Smooth muscle cell (in vitro differentiated cells): ENCODE data around the gene GTF2F1. TPM values are rescaled to one million over a fixed set of nuclear protein-coding genes. Genes with fewer than 3 reads are reported as not detected.

Experiments used
- DNase-seq: peaks from one replicate; lab custom pipeline; 2025; ENCODE audit not compliant: unreplicated experiment; lab: John Stamatoyannopoulos, UW
- H2AFZ ChIP-seq: fragments of 200-600 bp; sonication (generic); 2 replicates; pipeline ENCODE4 v1.6.0; 2016; ENCODE audit warnings: antibody characterized with exemption, low read depth, mild to moderate bottlenecking
- H3F3A ChIP-seq: fragments of 200-600 bp; sonication (generic); 2 replicates; pipeline ENCODE4 v1.6.0; 2017; ENCODE audit warnings: antibody characterized with exemption, low read depth
- H3K27ac ChIP-seq: fragments of 200-600 bp; sonication (generic); 2 replicates; pipeline ENCODE4 v1.5.1; 2016; ENCODE audit warnings: low read depth, mild to moderate bottlenecking
- H3K27me3 ChIP-seq: fragments of 200-600 bp; sonication (generic); 2 replicates; pipeline ENCODE4 v1.6.1; 2016; ENCODE audit warnings: low read depth, mild to moderate bottlenecking
- H3K36me3 ChIP-seq: fragments of 200-600 bp; sonication (generic); 2 replicates; pipeline ENCODE4 v1.5.1; 2016; ENCODE audit warnings: low read depth
- H3K4me1 ChIP-seq: fragments of 200-600 bp; sonication (generic); 2 replicates; pipeline ENCODE4 v1.5.1; 2016; ENCODE audit warnings: low read depth
- H3K4me2 ChIP-seq: fragments of 200-600 bp; sonication (generic); 2 replicates; pipeline ENCODE4 v1.6.0; 2016; ENCODE audit warnings: mild to moderate bottlenecking
- H3K4me3 ChIP-seq: fragments of 200-600 bp; sonication (generic); 2 replicates; pipeline ENCODE4 v1.5.1; 2016; ENCODE audit warnings: mild to moderate bottlenecking
- H3K79me2 ChIP-seq: fragments of 200-600 bp; sonication (generic); 2 replicates; pipeline ENCODE4 v1.6.0; 2016; ENCODE audit warnings: low read depth, mild to moderate bottlenecking
- H3K9ac ChIP-seq: fragments of 200-600 bp; sonication (generic); 2 replicates; pipeline ENCODE4 v1.6.0; 2016; ENCODE audit warnings: low read depth
- H3K9me3 ChIP-seq: fragments of 200-600 bp; sonication (generic); replicated peaks from 2 replicates; pipeline ENCODE4 v1.5.1; 2016; ENCODE audit warnings: low read depth
- H4K20me1 ChIP-seq: fragments of 200-600 bp; sonication (generic); 2 replicates; pipeline ENCODE4 v1.6.0; 2016; ENCODE audit warnings: low read depth
- WGBS: methylation state at CpG from one replicate; pipeline ENCODE4 v1.1.7; 2016; ENCODE audit warnings: low lambda C conversion rate; 5-methylcytosine and 5-hydroxymethylcytosine counted together
- polyA plus RNA-seq: library from polyadenylated mRNA; unstranded; fragments of >200 nt; fragmentation: Nextera tagmentation; extraction: Ambion mirVana; gene quantifications from 2 replicates; pipeline ENCODE4 v1.2.1, GENCODE V29; 2016
- total RNA-seq: library from RNA; depleted of rRNA; stranded (reverse); fragments of >200 nt; gene quantifications from 2 replicates; pipeline ENCODE4 v1.2.3, GENCODE V29; 2014
- TF ChIP-seq, protein P1 (sequence below): fragments of 200-600 bp; sonication (generic); IDR thresholded peaks from 2 replicates; pipeline ENCODE4 v1.5.1; 2017; ENCODE audit warnings: borderline replicate concordance, mild to moderate bottlenecking, antibody characterized with exemption; ENCODE audit not compliant: insufficient read depth, poor library complexity, severe bottlenecking

Gene GTF2F1
- total and polyA plus RNA-seq, 2 experiments from 2014 or later: 34.7 to 65.8 TPM

DNA sequence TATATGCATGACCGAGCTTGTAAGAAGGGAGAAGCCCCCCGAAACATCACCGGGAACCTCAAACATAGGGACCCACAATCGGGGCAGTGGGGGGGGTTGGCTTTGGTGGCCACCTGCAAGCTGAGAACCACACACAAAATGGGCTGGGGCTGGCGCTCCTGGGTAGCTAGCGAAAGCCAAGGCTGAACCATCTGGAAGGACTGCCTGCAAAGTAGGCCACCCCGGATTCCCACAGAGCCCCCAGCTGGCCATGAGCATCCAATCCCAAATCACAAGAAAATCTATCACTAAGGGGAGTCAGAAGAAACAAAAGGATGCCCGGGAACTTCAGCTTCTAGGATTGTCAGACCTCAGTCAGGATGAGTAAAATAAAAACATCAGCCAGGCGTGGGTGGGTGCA lies 14.5 kb downstream of the GTF2F1 start:
- Histone ChIP-seq H3K27me3 (no peaks in the 10 kb centered on the region), H3K4me2 (peak overlapping the region; percentile 18)

DNA sequence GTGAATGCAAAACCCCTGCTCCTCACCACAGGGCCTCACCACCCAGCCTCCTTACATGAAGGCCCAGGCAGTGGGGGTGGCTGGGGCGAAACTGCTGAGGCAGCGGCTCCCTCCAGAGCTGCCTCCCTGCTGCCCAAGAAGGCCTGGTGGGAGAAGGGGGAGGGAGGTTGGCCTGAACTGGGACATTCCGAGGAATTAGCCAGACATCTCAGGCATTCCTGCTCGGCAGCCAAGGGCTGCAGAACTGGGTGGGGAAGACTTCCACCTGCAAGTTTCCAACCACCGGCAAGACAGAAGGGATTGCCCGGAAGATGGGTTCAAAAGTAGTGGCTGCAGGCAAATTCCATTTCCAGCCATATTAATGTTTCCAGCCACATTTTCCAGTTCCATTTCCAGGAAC lies 14.9 kb downstream of the GTF2F1 start:
- DNase-seq: no peak
- H3K9ac ChIP-seq: no peak overlapping the region
- H3K27me3 ChIP-seq: no peaks in the 10 kb centered on the region
- H3K4me1 ChIP-seq: peaks cover 5% of the 10 kb centered on the region
- no peaks in the 10 kb centered on the region for H3K79me2 ChIP-seq
- no peak overlapping the region for H2AFZ ChIP-seq
- peaks cover 12% of the 10 kb centered on the region for H3K36me3 ChIP-seq
- 19% methylated on average over 6 of the region's 6 CpGs for WGBS
- no peak overlapping the region for H3K4me3 ChIP-seq
- H4K20me1 ChIP-seq: no peaks in the 10 kb centered on the region
- H3K27ac ChIP-seq: no peak overlapping the region
- H3K4me2 ChIP-seq: peak overlapping the region; percentile 18
- H3F3A ChIP-seq: peaks cover 15% of the 10 kb centered on the region
- TF ChIP-seq, protein P1, sequence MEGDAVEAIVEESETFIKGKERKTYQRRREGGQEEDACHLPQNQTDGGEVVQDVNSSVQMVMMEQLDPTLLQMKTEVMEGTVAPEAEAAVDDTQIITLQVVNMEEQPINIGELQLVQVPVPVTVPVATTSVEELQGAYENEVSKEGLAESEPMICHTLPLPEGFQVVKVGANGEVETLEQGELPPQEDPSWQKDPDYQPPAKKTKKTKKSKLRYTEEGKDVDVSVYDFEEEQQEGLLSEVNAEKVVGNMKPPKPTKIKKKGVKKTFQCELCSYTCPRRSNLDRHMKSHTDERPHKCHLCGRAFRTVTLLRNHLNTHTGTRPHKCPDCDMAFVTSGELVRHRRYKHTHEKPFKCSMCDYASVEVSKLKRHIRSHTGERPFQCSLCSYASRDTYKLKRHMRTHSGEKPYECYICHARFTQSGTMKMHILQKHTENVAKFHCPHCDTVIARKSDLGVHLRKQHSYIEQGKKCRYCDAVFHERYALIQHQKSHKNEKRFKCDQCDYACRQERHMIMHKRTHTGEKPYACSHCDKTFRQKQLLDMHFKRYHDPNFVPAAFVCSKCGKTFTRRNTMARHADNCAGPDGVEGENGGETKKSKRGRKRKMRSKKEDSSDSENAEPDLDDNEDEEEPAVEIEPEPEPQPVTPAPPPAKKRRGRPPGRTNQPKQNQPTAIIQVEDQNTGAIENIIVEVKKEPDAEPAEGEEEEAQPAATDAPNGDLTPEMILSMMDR: no peak
- H3K9me3 ChIP-seq: no peaks in the 10 kb centered on the region

More for the DNA sequence above, 14.5 kb downstream of the GTF2F1 start:
- Histone ChIP-seq H3F3A (peaks cover 15% of the 10 kb centered on the region), H3K9me3 (no peaks in the 10 kb centered on the region), H3K9ac (no peak overlapping the region), H4K20me1 (no peaks in the 10 kb centered on the region), H3K36me3 (peaks cover 12% of the 10 kb centered on the region), H3K4me3 (no peak overlapping the region), H3K27ac (peak overlapping the region; percentile 3), H3K79me2 (no peaks in the 10 kb centered on the region), H3K4me1 (peaks cover 5% of the 10 kb centered on the region), H2AFZ (no peak overlapping the region)
- no peak for DNase-seq
- TF ChIP-seq, protein P1: no peak
- WGBS: 92% methylated on average over 9 of the region's 9 CpGs

DNA sequence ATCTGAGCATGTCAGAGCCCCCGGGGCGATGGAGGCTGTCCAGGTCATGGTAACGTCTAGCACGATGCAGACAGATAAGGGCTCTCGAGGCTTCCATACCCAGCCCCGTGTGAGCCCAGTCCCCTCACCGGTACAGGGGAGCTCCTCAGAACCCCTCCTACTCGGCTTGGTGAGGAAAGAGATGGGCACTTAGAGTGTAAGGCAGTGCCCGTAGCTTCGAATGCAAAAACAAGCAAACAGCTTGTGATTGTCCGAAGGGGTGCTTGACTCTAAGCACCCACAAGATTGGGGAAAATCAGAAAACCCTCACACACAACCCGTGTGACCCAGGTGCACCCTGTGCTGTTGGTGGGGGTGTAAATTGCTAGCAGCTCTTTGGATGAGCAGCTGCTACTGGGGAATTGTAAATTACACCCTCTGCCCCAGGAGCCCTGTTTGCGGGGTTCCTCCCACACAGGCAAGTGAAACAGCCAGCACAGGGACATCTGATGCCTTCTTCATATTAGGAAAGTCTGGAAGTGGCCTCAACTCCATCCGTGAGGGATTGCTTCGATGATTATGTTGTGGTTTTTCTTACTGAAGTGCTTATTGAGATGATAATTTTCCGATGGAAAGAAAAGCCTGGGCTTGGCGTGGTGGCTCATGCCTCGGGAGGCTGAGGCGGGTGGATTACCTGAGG lies 16.3 kb downstream of the GTF2F1 start:
- no peak overlapping the region for H2AFZ ChIP-seq
- H3K27ac ChIP-seq: peak overlapping the region; percentile 28
- no peak for DNase-seq
- no peak overlapping the region for H3K9ac ChIP-seq
- no peak overlapping the region for H3K4me2 ChIP-seq
- H3F3A ChIP-seq: peaks cover 15% of the 10 kb centered on the region
- no peaks in the 10 kb centered on the region for H3K9me3 ChIP-seq
- peaks cover 5% of the 10 kb centered on the region for H3K4me1 ChIP-seq
- no peak overlapping the region for H3K4me3 ChIP-seq
- no peaks in the 10 kb centered on the region for H3K27me3 ChIP-seq
- TF ChIP-seq, protein P1: no peak
- H3K36me3 ChIP-seq: peaks cover 12% of the 10 kb centered on the region
- no peaks in the 10 kb centered on the region for H4K20me1 ChIP-seq
- 68% methylated on average over 19 of the region's 19 CpGs for WGBS
- H3K79me2 ChIP-seq: no peaks in the 10 kb centered on the region

DNA sequence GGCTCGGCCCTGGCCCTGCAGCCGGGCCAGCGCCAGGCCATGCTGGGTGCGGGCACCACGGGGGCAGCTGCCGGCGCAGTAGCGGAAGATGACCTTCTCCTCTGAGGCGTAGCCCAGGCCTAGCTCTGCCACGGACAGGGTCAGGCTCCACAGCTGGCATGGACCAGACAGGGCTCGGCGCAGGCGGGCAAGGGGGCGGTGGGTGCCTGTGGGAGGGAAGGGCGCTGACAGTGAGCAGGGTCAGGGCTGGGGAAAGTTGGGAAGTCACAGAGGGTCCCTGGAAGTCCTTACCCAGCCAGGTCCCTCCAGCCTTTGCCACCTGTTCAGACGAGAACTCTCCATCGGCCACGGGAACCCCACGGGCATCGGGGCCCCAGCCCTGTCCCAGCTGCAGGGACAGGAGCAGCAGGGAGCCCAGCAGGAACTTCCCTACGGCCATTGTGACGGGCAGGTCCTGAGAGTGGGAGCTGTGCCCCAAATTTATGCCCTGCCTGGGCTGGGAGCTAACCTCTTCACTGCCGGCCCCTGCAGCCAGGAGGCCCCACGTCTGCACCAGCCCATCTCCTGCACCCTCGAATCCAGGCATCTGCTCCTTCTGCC lies 17.5 kb downstream of the GTF2F1 start, which contains the start of gene PSPN:
PSPN (minus strand) TSS at position 523 of the 600 bp plus-strand sequence; CDS start at position 439, 84 bp downstream.
- peaks cover 5% of the 10 kb centered on the region for H3K4me1 ChIP-seq
- DNase-seq: no peak
- TF ChIP-seq, protein P1: no peak
- no peak within 1 kb of the TSS for H3K9ac ChIP-seq
- peaks cover 15% of the 10 kb centered on the region for H3F3A ChIP-seq
- H3K27ac ChIP-seq: peak within 1 kb of the TSS; percentile 28
- H4K20me1 ChIP-seq: no peaks in the 10 kb centered on the region
- H3K9me3 ChIP-seq: no peaks in the 10 kb centered on the region
- H3K79me2 ChIP-seq: no peaks in the 10 kb centered on the region
- H3K27me3 ChIP-seq: no peaks in the 10 kb centered on the region
- H3K4me3 ChIP-seq: no peak within 1 kb of the TSS
- WGBS: 93% methylated on average over 23 of the region's 25 CpGs
- no peak within 1 kb of the TSS for H2AFZ ChIP-seq
- no peak within 1 kb of the TSS for H3K4me2 ChIP-seq
- H3K36me3 ChIP-seq: peaks cover 12% of the 10 kb centered on the region
